Adrenal gland (tissue), 5 donors: ENCODE data around the gene GTPBP1.

ENCODE experiments used
- POLR2A ChIP-seq, 2 donors: fragments of 450-650 bp; IDR thresholded peaks; one replicate each; pipeline ENCODE4 v1.6.1; 2017; ENCODE audit warnings: antibody characterized with exemption in 2 of 2, mild to moderate bottlenecking in 2 of 2, moderate library complexity in 1 of 2
- TF ChIP-seq, protein P1 (sequence below), 6 experiments: fragments of 450-650 bp in 4 of 6; fragments of 200-600 bp in 2 of 6; sonication (generic) in 1 of 6; IDR thresholded peaks; 1 replicate in 5 of 6; 2 replicates in 1 of 6; pipeline versions ENCODE4 v1.5.1 to v1.8.0; 2016 to 2021; ENCODE audit warnings: antibody characterized with exemption in 6 of 6, mild to moderate bottlenecking in 2 of 6, moderate library complexity in 1 of 6
- donor health status: DM: no; HTN: no; CAD: no.

DNA sequence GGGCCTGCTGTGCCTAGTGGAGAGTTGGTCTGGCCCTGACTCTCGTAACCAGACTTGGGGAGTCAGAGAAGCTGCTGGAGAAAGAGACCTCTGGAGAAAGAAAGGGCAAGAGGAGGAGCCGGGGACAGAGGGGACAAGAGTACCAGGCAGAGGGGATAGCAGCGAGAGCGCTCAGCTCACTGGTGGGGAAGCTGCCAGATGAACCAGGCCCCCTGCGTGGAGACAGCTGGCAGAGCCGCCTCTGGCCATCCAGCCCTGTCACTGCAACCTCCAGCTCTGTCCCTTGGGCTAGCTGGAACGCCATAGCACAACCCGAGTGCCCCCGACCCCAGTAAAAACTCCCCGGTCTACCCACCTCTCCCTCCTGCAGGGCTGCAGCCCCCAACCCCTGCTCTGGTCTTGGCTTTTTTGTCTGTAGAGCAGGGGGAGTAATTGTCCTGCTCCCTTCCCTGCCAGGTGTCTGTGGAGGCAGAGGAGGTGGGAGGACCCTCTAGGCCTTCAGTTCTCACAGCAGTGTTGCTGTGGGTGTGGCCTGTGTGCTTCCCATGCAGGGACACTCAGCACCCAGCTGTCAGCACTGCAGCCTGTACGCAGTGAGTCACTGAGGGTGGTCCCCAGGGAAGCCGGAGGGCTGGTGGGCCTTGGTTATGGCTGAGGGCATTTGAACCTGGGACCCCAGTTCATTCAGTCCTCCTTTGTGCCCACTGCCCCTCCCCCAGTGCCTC is 54.9 kb downstream of the GTPBP1 start:
- TF ChIP-seq, protein P1, sequence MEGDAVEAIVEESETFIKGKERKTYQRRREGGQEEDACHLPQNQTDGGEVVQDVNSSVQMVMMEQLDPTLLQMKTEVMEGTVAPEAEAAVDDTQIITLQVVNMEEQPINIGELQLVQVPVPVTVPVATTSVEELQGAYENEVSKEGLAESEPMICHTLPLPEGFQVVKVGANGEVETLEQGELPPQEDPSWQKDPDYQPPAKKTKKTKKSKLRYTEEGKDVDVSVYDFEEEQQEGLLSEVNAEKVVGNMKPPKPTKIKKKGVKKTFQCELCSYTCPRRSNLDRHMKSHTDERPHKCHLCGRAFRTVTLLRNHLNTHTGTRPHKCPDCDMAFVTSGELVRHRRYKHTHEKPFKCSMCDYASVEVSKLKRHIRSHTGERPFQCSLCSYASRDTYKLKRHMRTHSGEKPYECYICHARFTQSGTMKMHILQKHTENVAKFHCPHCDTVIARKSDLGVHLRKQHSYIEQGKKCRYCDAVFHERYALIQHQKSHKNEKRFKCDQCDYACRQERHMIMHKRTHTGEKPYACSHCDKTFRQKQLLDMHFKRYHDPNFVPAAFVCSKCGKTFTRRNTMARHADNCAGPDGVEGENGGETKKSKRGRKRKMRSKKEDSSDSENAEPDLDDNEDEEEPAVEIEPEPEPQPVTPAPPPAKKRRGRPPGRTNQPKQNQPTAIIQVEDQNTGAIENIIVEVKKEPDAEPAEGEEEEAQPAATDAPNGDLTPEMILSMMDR (IDR thresholded peaks at IDR 0.05): no peak
- TF ChIP-seq POLR2A (IDR thresholded peaks at IDR 0.05): no peak
